WTC11 (cell line): ENCODE measurements around the gene WWOX. TPM values are rescaled to one million over a fixed set of nuclear protein-coding genes. Genes with fewer than 3 reads are reported as not detected.

Source experiments
- ATAC-seq: fragments of 200-7000 bp; cut with Tn5 transposase; 2 replicates; pipeline ENCODE4 v1.10.0; 2021; ENCODE audit warnings: mild to moderate bottlenecking, moderate library complexity
- CTCF ChIA-PET: fragments of 300-600 bp; sonication (Branson Sonifier 250); formaldehyde crosslinking; loops from one replicate; lab custom pipeline; 2021; ENCODE audit warnings: antibody characterized with exemption; lab: Charles Lee
- POLR2A ChIA-PET: fragments of 350-600 bp; sonication (Branson Sonifier 250); formaldehyde crosslinking; loops from one replicate; lab custom pipeline; 2021; ENCODE audit warnings: antibody characterized with exemption; lab: Charles Lee
- DNase-seq: peaks from one replicate; pipeline ENCODE4 v3.0.0; 2021; ENCODE audit warnings: low spot score
- H3K27ac Mint-ChIP-seq: 2 replicates; pipeline ENCODE4 v1.8.0; 2021; ENCODE audit warnings: mixed read lengths
- H3K27me3 Mint-ChIP-seq: 2 replicates; pipeline ENCODE4 v1.8.0; 2021; ENCODE audit warnings: low read depth, mild to moderate bottlenecking, moderate library complexity, mixed read lengths
- H3K36me3 Mint-ChIP-seq: 2 replicates; pipeline ENCODE4 v1.8.0; 2021; ENCODE audit warnings: mixed read lengths
- H3K4me1 Mint-ChIP-seq: 2 replicates; pipeline ENCODE4 v1.8.0; 2022; ENCODE audit warnings: mixed read lengths
- H3K4me3 Mint-ChIP-seq: 2 replicates; pipeline ENCODE4 v1.8.0; 2021; ENCODE audit warnings: mild to moderate bottlenecking, moderate library complexity, mixed read lengths
- H3K9me3 Mint-ChIP-seq: 2 replicates; pipeline ENCODE4 v1.8.0; 2021; ENCODE audit warnings: mixed read lengths
- ATF1 ChIP-seq: sonication (generic); formaldehyde crosslinking; IDR thresholded peaks from 2 replicates; pipeline ENCODE4 v1.8.1; 2023; ENCODE audit warnings: mild to moderate bottlenecking, moderate library complexity, missing genetic modification reagents
- ESRRA ChIP-seq: sonication (generic); formaldehyde crosslinking; IDR thresholded peaks from 2 replicates; pipeline ENCODE4 v1.8.1; 2022; ENCODE audit warnings: mild to moderate bottlenecking, missing genetic modification reagents, borderline replicate concordance
- GRHL2 ChIP-seq: fragments of 250-450 bp; sonication (Bioruptor Pico); IDR thresholded peaks from 2 replicates; pipeline ENCODE4 v1.8.0; 2022; ENCODE audit warnings: mild to moderate bottlenecking, moderate library complexity; ENCODE audit not compliant: insufficient replicate concordance, severe bottlenecking
- PRDM15 ChIP-seq: sonication (generic); formaldehyde crosslinking; IDR thresholded peaks from 2 replicates; pipeline ENCODE4 v1.8.0; 2022; ENCODE audit warnings: missing genetic modification reagents
- TP53 ChIP-seq: sonication (generic); formaldehyde crosslinking; IDR thresholded peaks from 2 replicates; pipeline ENCODE4 v1.8.1; 2023; ENCODE audit warnings: mild to moderate bottlenecking, missing genetic modification reagents
- ZBTB43 ChIP-seq: sonication (generic); formaldehyde crosslinking; IDR thresholded peaks from 2 replicates; pipeline ENCODE4 v1.8.1; 2023; ENCODE audit warnings: mild to moderate bottlenecking, missing genetic modification reagents
- ZNF121 ChIP-seq: sonication (generic); formaldehyde crosslinking; IDR thresholded peaks from 2 replicates; pipeline ENCODE4 v1.8.0; 2023; ENCODE audit warnings: missing genetic modification reagents
- ZNF232 ChIP-seq: sonication (generic); formaldehyde crosslinking; IDR thresholded peaks from 2 replicates; pipeline ENCODE4 v1.8.0; 2022; ENCODE audit warnings: mild to moderate bottlenecking, missing genetic modification reagents
- ZNF532 ChIP-seq: fragments of 250-450 bp; sonication (Bioruptor Pico); IDR thresholded peaks from 2 replicates; pipeline ENCODE4 v1.9.0; 2021; ENCODE audit warnings: mild to moderate bottlenecking, borderline replicate concordance
- total RNA-seq: library from RNA; stranded (reverse); gene quantifications from 3 replicates; pipeline ENCODE4 v1.2.3, GENCODE V29; 2021
- TF ChIP-seq, protein P1 (sequence below): sonication (generic); formaldehyde crosslinking; conservative IDR thresholded peaks from 2 replicates; pipeline ENCODE4 v1.8.1; 2023; ENCODE audit warnings: mild to moderate bottlenecking, low read depth, missing genetic modification reagents, moderate library complexity

The WWOX gene
- total RNA-seq, 1 experiment from 2014 or later, result 15.7 TPM

- TF ChIP-seq, protein P1, sequence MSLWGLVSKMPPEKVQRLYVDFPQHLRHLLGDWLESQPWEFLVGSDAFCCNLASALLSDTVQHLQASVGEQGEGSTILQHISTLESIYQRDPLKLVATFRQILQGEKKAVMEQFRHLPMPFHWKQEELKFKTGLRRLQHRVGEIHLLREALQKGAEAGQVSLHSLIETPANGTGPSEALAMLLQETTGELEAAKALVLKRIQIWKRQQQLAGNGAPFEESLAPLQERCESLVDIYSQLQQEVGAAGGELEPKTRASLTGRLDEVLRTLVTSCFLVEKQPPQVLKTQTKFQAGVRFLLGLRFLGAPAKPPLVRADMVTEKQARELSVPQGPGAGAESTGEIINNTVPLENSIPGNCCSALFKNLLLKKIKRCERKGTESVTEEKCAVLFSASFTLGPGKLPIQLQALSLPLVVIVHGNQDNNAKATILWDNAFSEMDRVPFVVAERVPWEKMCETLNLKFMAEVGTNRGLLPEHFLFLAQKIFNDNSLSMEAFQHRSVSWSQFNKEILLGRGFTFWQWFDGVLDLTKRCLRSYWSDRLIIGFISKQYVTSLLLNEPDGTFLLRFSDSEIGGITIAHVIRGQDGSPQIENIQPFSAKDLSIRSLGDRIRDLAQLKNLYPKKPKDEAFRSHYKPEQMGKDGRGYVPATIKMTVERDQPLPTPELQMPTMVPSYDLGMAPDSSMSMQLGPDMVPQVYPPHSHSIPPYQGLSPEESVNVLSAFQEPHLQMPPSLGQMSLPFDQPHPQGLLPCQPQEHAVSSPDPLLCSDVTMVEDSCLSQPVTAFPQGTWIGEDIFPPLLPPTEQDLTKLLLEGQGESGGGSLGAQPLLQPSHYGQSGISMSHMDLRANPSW, result no peak
- no peak for TF ChIP-seq ZBTB43 (CRISPR knock-in tag)
Observed at GRCh38 chr16:78596348-78596995, 497.0 kb downstream of the WWOX start (continued).

- CTCF ChIA-PET, result no interaction called here
Observed at GRCh38 chr16:78596996-78597422, 497.6 kb downstream of the WWOX start.

DNA sequence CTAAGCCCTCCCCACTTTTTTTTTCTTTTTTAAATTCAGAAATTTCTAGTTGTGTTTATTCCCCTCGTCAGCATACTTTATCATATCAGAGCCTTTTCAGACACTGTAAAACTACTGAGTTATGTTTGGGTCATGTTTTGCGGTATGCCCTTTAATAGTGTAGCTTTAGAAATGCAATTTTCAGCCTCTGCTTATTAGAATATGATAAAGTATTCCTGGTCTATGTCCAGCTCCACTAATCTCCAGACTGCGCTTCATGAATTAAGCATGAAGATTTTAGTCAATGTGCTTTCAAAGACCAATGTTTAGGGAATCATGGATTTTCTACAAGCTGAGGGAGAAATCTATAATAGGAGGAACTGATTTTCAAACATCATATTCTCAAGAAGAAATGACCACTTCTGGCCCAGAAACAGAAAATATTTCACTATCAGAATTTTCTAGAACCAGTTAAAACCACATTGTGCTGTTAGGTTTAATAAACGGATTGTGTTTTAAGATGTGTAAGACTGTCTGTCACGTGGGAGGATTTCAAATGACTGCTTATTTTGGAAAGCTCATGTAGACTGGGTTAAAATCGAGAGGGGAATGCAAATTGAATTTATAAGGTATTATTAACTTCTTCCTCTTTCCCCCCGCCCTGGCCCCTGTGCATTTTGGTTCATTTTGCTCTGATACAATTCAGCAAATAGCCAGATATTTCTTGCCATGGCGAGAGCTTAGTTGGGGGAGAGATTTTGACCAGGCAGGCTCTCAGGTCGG, 498.5 kb downstream of the WWOX start:
- no peak overlapping the region for H3K4me3 Mint-ChIP-seq
- peaks cover 4% of the 10 kb centered on the region; the same call in 1 of the 2 replicates for H3K36me3 Mint-ChIP-seq
- H3K9me3 Mint-ChIP-seq, result peaks cover 7% of the 10 kb centered on the region
- DNase-seq (no peak), ATAC-seq (no peak)
- CTCF ChIA-PET, result no interaction called here
- H3K27ac Mint-ChIP-seq, result no peak overlapping the region
- no peaks in the 10 kb centered on the region; the same call in 1 of the 2 replicates for H3K27me3 Mint-ChIP-seq
- POLR2A ChIA-PET, result no interaction called here
- TF ChIP-seq ZNF121 (CRISPR knock-in tag), result no peak
- TF ChIP-seq ZNF232 (CRISPR knock-in tag), result no peak
- TF ChIP-seq PRDM15 (CRISPR knock-in tag), result no peak
- TF ChIP-seq ESRRA (CRISPR knock-in tag), result no peak
- TF ChIP-seq TP53 (CRISPR knock-in tag), result no peak
- H3K4me1 Mint-ChIP-seq, result peaks cover 55% of the 10 kb centered on the region

More at GRCh38 chr16:78596996-78597422, 497.6 kb downstream of the WWOX start:
- TF ChIP-seq ATF1 (CRISPR knock-in tag), result no peak
- H3K27me3 Mint-ChIP-seq, result no peaks in the 10 kb centered on the region
- no peak for DNase-seq
- no peak for ATAC-seq
- H3K27ac Mint-ChIP-seq, result 0 out of 2 replicates have a peak overlapping the region, but pooled peaks have one; percentile 37
- H3K9me3 Mint-ChIP-seq, result peaks cover 7% of the 10 kb centered on the region
- H3K4me3 Mint-ChIP-seq, result no peak overlapping the region
- POLR2A ChIA-PET, result no interaction called here
- H3K36me3 Mint-ChIP-seq, result peaks cover 4% of the 10 kb centered on the region; the same call in 1 of the 2 replicates
- peaks cover 50% of the 10 kb centered on the region for H3K4me1 Mint-ChIP-seq

- Mint-ChIP-seq H3K27me3 (no peaks in the 10 kb centered on the region; the same call in 1 of the 2 replicates), H3K9me3 (peaks cover 7% of the 10 kb centered on the region), H3K4me3 (no peak overlapping the region), H3K36me3 (peaks cover 4% of the 10 kb centered on the region; the same call in 1 of the 2 replicates), H3K27ac (no peak overlapping the region), H3K4me1 (peaks cover 49% of the 10 kb centered on the region)
- POLR2A ChIA-PET, result interaction anchor here (0.6 kb wide), 1 partner anchor 66 kb away, joined by 3 read pairs; no protein-coding TSS in a partner anchor
- DNase-seq (no peak), ATAC-seq (no peak)
- CTCF ChIA-PET, result interaction anchor here (0.9 kb wide), 1 partner anchor 235 kb away, joined by 3 read pairs; no protein-coding TSS in a partner anchor
- TF ChIP-seq TP53 (CRISPR knock-in tag) (no peak), GRHL2 (CRISPR knock-in tag) (no peak), ZNF532 (no peak)
Observed at GRCh38 chr16:78599271-78599670, 499.8 kb downstream of the WWOX start.
